Transverse colon (tissue), 4 donors: ENCODE results near the gene PRTFDC1. TPM values are rescaled to one million over a fixed set of nuclear protein-coding genes. Genes with fewer than 3 reads are reported as not detected.
"Not testable (repeated sequence)": the region's sequence is repeated elsewhere in the genome, so short reads cannot be mapped to it uniquely, and the experiment has no call there.

ENCODE experiments used
- DNase-seq: peaks from one replicate; pipeline ENCODE4 v3.0.0-alpha.2; 2019
- H3K27ac ChIP-seq, 4 donors: fragments of 200-600 bp; sonication (generic); 2 replicates each; pipeline ENCODE4 v1.5.1; 2016 to 2018; ENCODE audit warnings: inconsistent platforms in 4 of 4
- H3K27me3 ChIP-seq: fragments of 200-600 bp; sonication (generic); 2 replicates; pipeline ENCODE4 v1.5.1; 2017; ENCODE audit warnings: inconsistent platforms
- H3K36me3 ChIP-seq, 4 donors: fragments of 200-600 bp; sonication (generic); 2 replicates each; pipeline ENCODE4 v1.5.1; 2017 to 2019; ENCODE audit warnings: inconsistent platforms in 4 of 4
- H3K4me1 ChIP-seq, 4 donors: fragments of 200-600 bp; sonication (generic); 2 replicates each; pipeline ENCODE4 v1.5.1; 2017 to 2020; ENCODE audit warnings: inconsistent platforms in 4 of 4
- H3K4me3 ChIP-seq, 4 donors: fragments of 200-600 bp; sonication (generic); 1 replicate in 1 of 4; 2 replicates in 3 of 4; pipeline versions ENCODE4 v1.5.1 to v1.6.1; 2017 to 2019; ENCODE audit warnings: inconsistent platforms in 4 of 4
- H3K9me3 ChIP-seq, 2 donors: fragments of 200-600 bp; sonication (generic); 2 replicates each; pipeline ENCODE4 v1.5.1; 2017 to 2019; ENCODE audit warnings: inconsistent platforms in 2 of 2
- EP300 ChIP-seq: sonication (generic); formaldehyde crosslinking; IDR thresholded peaks from one replicate; pipeline ENCODE4 v1.6.1; 2017; ENCODE audit warnings: antibody characterized with exemption, low read depth
- POLR2A ChIP-seq: fragments of 450-650 bp; IDR thresholded peaks from one replicate; pipeline ENCODE4 v1.6.1; 2016; ENCODE audit warnings: antibody characterized with exemption, mild to moderate bottlenecking, moderate library complexity
- POLR2AphosphoS5 ChIP-seq, 3 donors: sonication (generic); formaldehyde crosslinking; IDR thresholded peaks; one replicate each; pipeline ENCODE4 v1.6.1; 2016; ENCODE audit warnings: antibody characterized with exemption in 3 of 3
- WGBS, 2 donors: methylation state at CpG; one replicate each; pipeline ENCODE4 v1.1.5; 2018; ENCODE audit warnings: low coverage in 1 of 2; 5-methylcytosine and 5-hydroxymethylcytosine counted together
- in situ Hi-C, 4 donors: fragments of 200-750 bp; cut with MboI; loops; one replicate each; pipeline versions ENCODE4 v1.15.0 to v1.15.1; 2017; ENCODE audit warnings: low sequenced_read_pairs in 3 of 4, low pct_ligation_motif_present in 1 of 4, low pct_unique_long_range_greater_than_20kb in 1 of 4
- intact Hi-C: fragments of 100-400 bp; cut with DNase I; formaldehyde crosslinking; loops from one replicate; pipeline ENCODE4 v1.15.1; 2023; ENCODE audit warnings: low total_unique reads
- total RNA-seq, 4 donors: library from RNA; depleted of rRNA; stranded (reverse); fragments of >200 nt; gene quantifications; one replicate each; pipeline ENCODE4 v1.1.0, GENCODE V29; 2016
- TF ChIP-seq, protein P1 (sequence below), 5 experiments: fragments of 200-600 bp in 3 of 5; fragments of 450-650 bp in 2 of 5; sonication (generic) in 3 of 5; IDR thresholded peaks; 1 replicate in 2 of 5; 2 replicates in 3 of 5; pipeline ENCODE4 v1.5.1; 2016 to 2017; ENCODE audit warnings: antibody characterized with exemption in 5 of 5, inconsistent platforms in 3 of 5, mild to moderate bottlenecking in 2 of 5, moderate library complexity in 1 of 5

Gene PRTFDC1
- total RNA-seq, 4 donors from 2014 or later, result 0.80 to 6.7 (median 4.9) TPM; not detected in 1

DNA sequence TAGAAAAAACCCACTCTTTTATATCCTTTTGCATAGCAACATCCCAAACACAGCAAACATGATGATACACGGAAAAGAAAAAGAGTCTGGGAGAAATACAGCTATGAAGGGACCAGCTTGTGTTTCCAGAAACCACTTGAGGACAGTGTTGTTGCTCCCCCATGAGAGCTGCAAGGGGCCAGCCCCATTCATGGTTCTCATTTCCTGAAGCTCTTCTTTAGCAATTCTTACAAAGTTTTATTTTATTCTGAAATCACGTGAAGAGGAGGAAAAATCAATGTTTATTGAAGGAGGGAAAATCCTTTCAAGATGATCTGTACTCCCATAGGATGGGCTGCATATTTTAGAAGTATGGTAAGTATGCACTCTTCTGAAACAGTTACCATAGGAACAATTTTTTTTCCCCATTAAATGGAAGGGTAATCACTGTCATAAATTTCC lies 17.5 kb upstream of the PRTFDC1 start:
- no peak overlapping the region for H3K4me3 ChIP-seq
- H3K9me3 ChIP-seq, result no peaks in the 10 kb centered on the region
- H3K4me1 ChIP-seq, result no peaks in the 10 kb centered on the region
- H3K27me3 ChIP-seq, result no peaks in the 10 kb centered on the region
- 31 to 47% methylated on average over 2 of the region's 2 CpGs for WGBS, 2 donors
- DNase-seq, result no peak
- TF ChIP-seq, protein P1, sequence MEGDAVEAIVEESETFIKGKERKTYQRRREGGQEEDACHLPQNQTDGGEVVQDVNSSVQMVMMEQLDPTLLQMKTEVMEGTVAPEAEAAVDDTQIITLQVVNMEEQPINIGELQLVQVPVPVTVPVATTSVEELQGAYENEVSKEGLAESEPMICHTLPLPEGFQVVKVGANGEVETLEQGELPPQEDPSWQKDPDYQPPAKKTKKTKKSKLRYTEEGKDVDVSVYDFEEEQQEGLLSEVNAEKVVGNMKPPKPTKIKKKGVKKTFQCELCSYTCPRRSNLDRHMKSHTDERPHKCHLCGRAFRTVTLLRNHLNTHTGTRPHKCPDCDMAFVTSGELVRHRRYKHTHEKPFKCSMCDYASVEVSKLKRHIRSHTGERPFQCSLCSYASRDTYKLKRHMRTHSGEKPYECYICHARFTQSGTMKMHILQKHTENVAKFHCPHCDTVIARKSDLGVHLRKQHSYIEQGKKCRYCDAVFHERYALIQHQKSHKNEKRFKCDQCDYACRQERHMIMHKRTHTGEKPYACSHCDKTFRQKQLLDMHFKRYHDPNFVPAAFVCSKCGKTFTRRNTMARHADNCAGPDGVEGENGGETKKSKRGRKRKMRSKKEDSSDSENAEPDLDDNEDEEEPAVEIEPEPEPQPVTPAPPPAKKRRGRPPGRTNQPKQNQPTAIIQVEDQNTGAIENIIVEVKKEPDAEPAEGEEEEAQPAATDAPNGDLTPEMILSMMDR (IDR thresholded peaks at IDR 0.05), result no peak
- TF ChIP-seq EP300, result no peak
- no peak for TF ChIP-seq POLR2AphosphoS5 (IDR thresholded peaks at IDR 0.05)
- H3K36me3 ChIP-seq, result no peaks in the 10 kb centered on the region
- intact Hi-C loops (no loop called here), in situ Hi-C loops (loop anchor here in 1 of 4 donors (25.0 kb wide), 1 partner anchor 333 kb away; no protein-coding TSS in a partner anchor)
- H3K27ac ChIP-seq, result no peak overlapping the region

DNA sequence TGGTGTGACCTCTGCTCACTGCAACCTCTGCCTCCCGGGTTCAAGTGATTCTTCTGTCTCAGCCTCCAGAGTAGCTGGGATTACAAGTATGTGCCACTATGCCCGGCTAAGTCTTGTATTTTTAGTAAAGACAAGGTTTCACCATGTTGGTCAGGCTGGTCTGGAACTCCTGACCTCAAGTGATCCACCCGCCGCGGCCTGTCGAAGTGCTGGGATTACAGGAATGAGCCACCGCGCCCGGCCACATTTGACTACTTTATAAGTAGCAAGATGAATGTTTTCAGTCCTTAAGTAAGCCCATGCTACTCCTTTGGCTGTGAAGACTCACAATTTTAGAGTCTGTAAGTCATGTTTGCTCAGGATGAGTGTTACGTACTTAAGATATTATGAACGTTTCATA lies 16.5 kb upstream of the PRTFDC1 start:
- H3K27ac ChIP-seq, H3K36me3 ChIP-seq, H3K27me3 ChIP-seq, H3K9me3 ChIP-seq, intact Hi-C loops, H3K4me1 ChIP-seq, H3K4me3 ChIP-seq, DNase-seq: not testable (repeated sequence)
- in situ Hi-C loops, result loop anchor here in 1 of 4 donors (25.0 kb wide), 1 partner anchor 332 kb away; no protein-coding TSS in a partner anchor
- whole genome bisulfite sequencing, 2 donors, result 85% methylated on average over 3 to 11 of the region's 11 CpGs

DNA sequence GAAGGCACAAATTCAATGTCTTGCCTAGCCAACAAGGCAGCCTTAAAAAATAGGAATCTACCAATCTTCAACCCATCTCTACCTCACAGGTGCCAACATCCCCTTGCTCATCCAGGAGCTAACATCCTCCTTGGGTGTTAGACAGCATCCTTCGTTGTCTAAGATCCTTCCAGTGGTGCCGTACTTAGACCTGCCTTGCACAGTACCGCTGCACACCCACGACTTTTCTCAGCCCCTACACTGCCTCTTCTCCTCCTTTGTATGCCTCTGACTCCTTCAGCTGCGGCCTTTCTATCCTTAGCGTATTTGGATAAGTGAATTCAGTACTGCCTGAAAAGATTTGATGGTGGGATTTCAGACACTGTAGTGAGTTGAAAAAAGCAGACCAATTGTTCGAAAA lies 15.9 kb upstream of the PRTFDC1 start:
- H3K36me3 ChIP-seq, result no peaks in the 10 kb centered on the region
- H3K4me1 ChIP-seq, result peaks cover 0 to 5% (median 0%) of the 10 kb centered on the region in 4 donors
- H3K27me3 ChIP-seq, result no peaks in the 10 kb centered on the region
- TF ChIP-seq POLR2AphosphoS5 (IDR thresholded peaks at IDR 0.05) (no peak), POLR2A (no peak), EP300 (no peak)
- TF ChIP-seq, protein P1 (IDR thresholded peaks at IDR 0.05), result no peak
- no peak overlapping the region for H3K4me3 ChIP-seq
- H3K27ac ChIP-seq, result no peak overlapping the region
- H3K9me3 ChIP-seq, result no peaks in the 10 kb centered on the region
- DNase-seq, result no peak
- intact Hi-C loops (no loop called here), in situ Hi-C loops (loop anchor here in 1 of 4 donors (25.0 kb wide), 1 partner anchor 331 kb away; no protein-coding TSS in a partner anchor)
- 84 to 96% methylated on average over 7 of the region's 7 CpGs for WGBS, 2 donors

GRCh38 chr10:24966962-24967481 lies 14.6 kb upstream of the PRTFDC1 start:
- Histone ChIP-seq H3K4me3 (no peak overlapping the region), H3K9me3 (no peaks in the 10 kb centered on the region), H3K27me3 (no peaks in the 10 kb centered on the region), H3K36me3 (no peaks in the 10 kb centered on the region), H3K27ac (no peak overlapping the region), H3K4me1 (peaks cover 0 to 16% (median 2%) of the 10 kb centered on the region in 4 donors)
- in situ Hi-C loops, result loop anchor here in 1 of 4 donors (25.0 kb wide), 1 partner anchor 330 kb away; no protein-coding TSS in a partner anchor
- DNase-seq, result no peak
- TF ChIP-seq POLR2A, result no peak
- no peak for TF ChIP-seq POLR2AphosphoS5 (IDR thresholded peaks at IDR 0.05)
- TF ChIP-seq, protein P1 (IDR thresholded peaks at IDR 0.05), result no peak
- TF ChIP-seq EP300, result no peak
- 83 to 100% methylated on average over 1 to 5 of the region's 5 CpGs for WGBS, 2 donors
- intact Hi-C loops, result no loop called here

GRCh38 chr10:24965051-24965450 lies 12.6 kb upstream of the PRTFDC1 start:
- in situ Hi-C loops (loop anchor here in 1 of 4 donors (25.0 kb wide), 1 partner anchor 328 kb away; no protein-coding TSS in a partner anchor), intact Hi-C loops (no loop called here)
- H3K9me3 ChIP-seq, result no peaks in the 10 kb centered on the region
- no peak for DNase-seq
- H3K4me1 ChIP-seq, result peaks cover 0 to 32% (median 4%) of the 10 kb centered on the region in 4 donors
- no peaks in the 10 kb centered on the region for H3K27me3 ChIP-seq
- WGBS, 2 donors, result 90 to 95% methylated on average over 3 of the region's 3 CpGs
- H3K27ac ChIP-seq, result no peak overlapping the region
- no peaks in the 10 kb centered on the region for H3K36me3 ChIP-seq
- H3K4me3 ChIP-seq, result no peak overlapping the region
- TF ChIP-seq, protein P1 (IDR thresholded peaks at IDR 0.05), result no peak
- TF ChIP-seq EP300 (no peak), POLR2AphosphoS5 (IDR thresholded peaks at IDR 0.05) (no peak), POLR2A (no peak)
